Esophagus muscularis mucosa (tissue), 4 donors: ENCODE results near the gene MMP14. TPM values are rescaled to one million over a fixed set of nuclear protein-coding genes. Genes with fewer than 3 reads are reported as not detected.

ENCODE experiments used
- DNase-seq: peaks from one replicate; pipeline ENCODE4 v3.0.0-alpha.2; 2017; ENCODE audit errors: extremely low spot score
- H3K27ac ChIP-seq, 4 donors: fragments of 200-600 bp; sonication (generic); replicated peaks in 1 of 4; 1 replicate in 3 of 4; 2 replicates in 1 of 4; pipeline ENCODE4 v1.5.1; 2016 to 2019; ENCODE audit warnings: mild to moderate bottlenecking in 1 of 4
- H3K27me3 ChIP-seq, 4 donors: fragments of 200-600 bp; sonication (generic); one replicate each; pipeline versions ENCODE4 v1.5.1 to v1.6.0; 2016 to 2019
- H3K36me3 ChIP-seq, 4 donors: fragments of 200-600 bp; sonication (generic); one replicate each; pipeline ENCODE4 v1.5.1; 2016 to 2019
- H3K4me1 ChIP-seq, 4 donors: fragments of 200-600 bp; sonication (generic); one replicate each; pipeline ENCODE4 v1.5.1; 2016 to 2019
- H3K4me3 ChIP-seq, 4 donors: fragments of 200-600 bp; sonication (generic); 1 replicate in 2 of 4; 2 replicates in 2 of 4; pipeline ENCODE4 v1.5.1; 2016 to 2019; ENCODE audit warnings: mild to moderate bottlenecking in 4 of 4, moderate library complexity in 1 of 4
- H3K9me3 ChIP-seq, 4 donors: fragments of 200-600 bp; sonication (generic); 1 replicate in 3 of 4; 2 replicates in 1 of 4; pipeline ENCODE4 v1.5.1; 2016 to 2019
- CTCF ChIP-seq, 3 experiments: fragments of 200-600 bp in 2 of 3; fragments of 450-650 bp in 1 of 3; sonication (generic) in 2 of 3; IDR thresholded peaks; one replicate each; pipeline ENCODE4 v1.5.1; 2017 to 2019; ENCODE audit warnings: antibody characterized with exemption in 3 of 3, mild to moderate bottlenecking in 2 of 3, moderate library complexity in 1 of 3
- EP300 ChIP-seq: sonication (generic); formaldehyde crosslinking; IDR thresholded peaks from one replicate; pipeline ENCODE4 v1.6.1; 2017; ENCODE audit warnings: antibody characterized with exemption
- POLR2A ChIP-seq: fragments of 450-650 bp; IDR thresholded peaks from one replicate; pipeline ENCODE4 v1.6.1; 2017; ENCODE audit warnings: antibody characterized with exemption, moderate library complexity, mild to moderate bottlenecking, low read depth
- POLR2AphosphoS5 ChIP-seq, 2 donors: sonication (generic); formaldehyde crosslinking; IDR thresholded peaks; one replicate each; pipeline ENCODE4 v1.6.1; 2017; ENCODE audit warnings: antibody characterized with exemption in 2 of 2
- WGBS: methylation state at CpG from one replicate; pipeline ENCODE4 v1.1.5; 2018; 5-methylcytosine and 5-hydroxymethylcytosine counted together
- intact Hi-C: fragments of 100-400 bp; cut with DNase I; formaldehyde crosslinking; loops from one replicate; pipeline ENCODE4 v1.15.1; 2023
- total RNA-seq, 4 donors: library from RNA; depleted of rRNA; stranded (reverse); fragments of >200 nt; gene quantifications; one replicate each; pipeline versions ENCODE4 v1.1.0 to v1.2.1, GENCODE V29; 2016

The MMP14 gene
- total RNA-seq, 4 donors from 2014 or later = 83.9 to 149 (median 123) TPM

GRCh38 chr14:22829661-22830442 is 6.5 kb upstream of the MMP14 start, which contains the start of gene MRPL52:
TSS of gene MRPL52 (plus strand) at chr14:22829887. CDS start at chr14:22829913, 26 bp downstream.
- WGBS = 1% methylated on average over 27 of the region's 41 CpGs

GRCh38 chr14:22830443-22831010 is 5.9 kb upstream of the MMP14 start:
- peak overlapping the region in 3 of 4 donors; percentile 79 to 88 (median 80) for H3K27ac ChIP-seq
- 28% methylated on average over 3 of the region's 3 CpGs for WGBS
- intact Hi-C loops = no loop called here

More at GRCh38 chr14:22829661-22830442, 6.5 kb upstream of the MMP14 start, which contains the start of gene MRPL52:
- peak; percentile 96 for DNase-seq
- intact Hi-C loops = no loop called here
- Histone ChIP-seq H3K27me3 (no peaks in the 10 kb centered on the region), H3K4me1 (peaks cover 13 to 20% (median 17%) of the 10 kb centered on the region in 4 donors), H3K36me3 (peaks cover 11 to 22% (median 19%) of the 10 kb centered on the region in 4 donors), H3K9me3 (no peaks in the 10 kb centered on the region), H3K4me3 (peak within 1 kb of the TSS; percentile 76 to 88 (median 81)), H3K27ac (peak within 1 kb of the TSS; percentile 79 to 88 (median 80))
- TF ChIP-seq POLR2A (no peak), POLR2AphosphoS5 (IDR thresholded peaks at IDR 0.05) (peak; percentile 51 to 84)

GRCh38 chr14:22835505-22835904 is 880 bp upstream of the MMP14 start:
- Histone ChIP-seq H3K4me1 (peaks cover 28 to 46% (median 41%) of the 10 kb centered on the region in 4 donors), H3K36me3 (peaks cover 11 to 24% (median 23%) of the 10 kb centered on the region in 4 donors), H3K4me3 (no peak overlapping the region), H3K27me3 (no peaks in the 10 kb centered on the region), H3K9me3 (no peaks in the 10 kb centered on the region), H3K27ac (peak overlapping the region; percentile 93 to 97 (median 95))
- WGBS = 73% methylated on average over 3 of the region's 3 CpGs
- DNase-seq = no peak
- intact Hi-C loops = no loop called here
- TF ChIP-seq CTCF (IDR thresholded peaks at IDR 0.05) (no peak), POLR2A (no peak), EP300 (no peak), POLR2AphosphoS5 (IDR thresholded peaks at IDR 0.05) (no peak)

More at GRCh38 chr14:22830443-22831010, 5.9 kb upstream of the MMP14 start:
- peak overlapping the region; percentile 76 to 88 (median 81) for H3K4me3 ChIP-seq
- no peak for DNase-seq
- TF ChIP-seq EP300 = no peak
- no peak for TF ChIP-seq POLR2A
- TF ChIP-seq CTCF (IDR thresholded peaks at IDR 0.05) = no peak
- TF ChIP-seq POLR2AphosphoS5 (IDR thresholded peaks at IDR 0.05) = no peak
- H3K4me1 ChIP-seq = peaks cover 11 to 18% (median 14%) of the 10 kb centered on the region in 4 donors
- H3K36me3 ChIP-seq = peaks cover 11 to 24% (median 22%) of the 10 kb centered on the region in 4 donors
- H3K9me3 ChIP-seq = no peaks in the 10 kb centered on the region
- H3K27me3 ChIP-seq = no peaks in the 10 kb centered on the region

- DNase-seq = no peak
- 2% methylated on average over 44 of the region's 57 CpGs for WGBS
- H3K36me3 ChIP-seq = peaks cover 17 to 39% (median 35%) of the 10 kb centered on the region in 4 donors
- H3K27ac ChIP-seq = peak overlapping the region; percentile 93 to 97 (median 95)
- H3K27me3 ChIP-seq = no peaks in the 10 kb centered on the region
- intact Hi-C loops = loop anchor here (2.0 kb wide), 1 partner anchor 14 kb away; no protein-coding TSS in a partner anchor
- H3K4me3 ChIP-seq = peak overlapping the region; percentile 84 to 94 (median 90)
- peaks cover 24 to 58% (median 52%) of the 10 kb centered on the region in 4 donors for H3K4me1 ChIP-seq
- peak in 1 of 2 donors; percentile 52 for TF ChIP-seq POLR2AphosphoS5 (IDR thresholded peaks at IDR 0.05)
- TF ChIP-seq POLR2A = no peak
- no peaks in the 10 kb centered on the region for H3K9me3 ChIP-seq
These were observed 847 bp downstream of the MMP14 start for GRCh38 chr14:22837114-22837749.

GRCh38 chr14:22837750-22838538 is 1.6 kb downstream of the MMP14 start:
- DNase-seq = no peak
- intact Hi-C loops = loop anchor here (2.0 kb wide), 1 partner anchor 13 kb away; no protein-coding TSS in a partner anchor
- Histone ChIP-seq H3K9me3 (no peaks in the 10 kb centered on the region), H3K4me3 (peak overlapping the region; percentile 84 to 94 (median 90)), H3K27ac (peak overlapping the region; percentile 93 to 97 (median 95)), H3K36me3 (peaks cover 24 to 46% (median 41%) of the 10 kb centered on the region in 4 donors), H3K4me1 (peaks cover 24 to 65% (median 59%) of the 10 kb centered on the region in 4 donors), H3K27me3 (no peaks in the 10 kb centered on the region)
- 19% methylated on average over 14 of the region's 25 CpGs for WGBS
- TF ChIP-seq POLR2A (peak; percentile 45), EP300 (no peak), POLR2AphosphoS5 (IDR thresholded peaks at IDR 0.05) (peak; percentile 46 to 84)
